Left cardiac atrium (tissue), 4 donors: Measurements from ENCODE around the gene NAA10. TPM values are rescaled to one million over a fixed set of nuclear protein-coding genes. Genes with fewer than 3 reads are reported as not detected.

Experiments used
- ATAC-seq, 2 donors: fragments of 200-7000 bp; cut with Tn5 transposase; one replicate each; pipeline ENCODE4 v1.9.1; 2020; ENCODE audit warnings: mild to moderate bottlenecking in 2 of 2, moderate library complexity in 2 of 2
- DNase-seq: peaks from one replicate; pipeline ENCODE4 v3.0.0-alpha.2; 2020
- intact Hi-C, 2 donors: fragments of 100-400 bp; cut with DNase I; formaldehyde crosslinking; loops; one replicate each; pipeline versions ENCODE4 v1.14.1 to v1.15.1; 2022 to 2023
- total RNA-seq, 2 donors: library from RNA; stranded (reverse); fragmentation: NEBNext Ultra II Directional; extraction: Animal tissue kit (Norgen Biotek cat#: 25700); gene quantifications; one replicate each; pipeline ENCODE4 v1.2.1, GENCODE V29; 2021
- donor health status: DM: no; HTN: yes; CAD: no.
- donor health status: DM: no; HTN: yes; CAD: no; lungs with severe emphysema.
- donor health status: DM: yes; HTN: yes; CAD: no.
- donor health status: Dilated cardiomyopathy.

Gene NAA10
- total RNA-seq, 2 donors from 2014 or later, result 67.4 to 81.4 TPM

GRCh38 chrX:153921511-153922446 lies 13.1 kb downstream of the NAA10 start:
- DNase-seq (peak; percentile 42), ATAC-seq (no peak)
- intact Hi-C loops, result no loop called here

- no peak for DNase-seq
- ATAC-seq, result no peak
- intact Hi-C loops, result no loop called here
These were observed 13.8 kb downstream of the NAA10 start for GRCh38 chrX:153921070-153921469.

- intact Hi-C loops, result no loop called here
- no peak for DNase-seq
- no peak for ATAC-seq
These were observed 14.3 kb downstream of the NAA10 start for GRCh38 chrX:153920546-153920945.

- DNase-seq (peak; percentile 14), ATAC-seq (no peak)
- intact Hi-C loops, result no loop called here
These were observed 15.6 kb downstream of the NAA10 start for GRCh38 chrX:153919281-153919680.

- intact Hi-C loops, result no loop called here
- DNase-seq (no peak), ATAC-seq (no peak)
These were observed 17.0 kb downstream of the NAA10 start for GRCh38 chrX:153917869-153918268.

- intact Hi-C loops, result no loop called here
- no peak for DNase-seq
- ATAC-seq, result no peak
These were observed 21.1 kb downstream of the NAA10 start for GRCh38 chrX:153913701-153914100.

GRCh38 chrX:153913211-153913610 lies 21.6 kb downstream of the NAA10 start:
- ATAC-seq (no peak), DNase-seq (no peak)
- intact Hi-C loops, result no loop called here

- intact Hi-C loops, result no loop called here
- DNase-seq, result no peak
- no peak for ATAC-seq
These were observed 23.0 kb downstream of the NAA10 start for GRCh38 chrX:153911798-153912197.

- ATAC-seq (no peak), DNase-seq (no peak)
- intact Hi-C loops, result no loop called here
These were observed 24.4 kb downstream of the NAA10 start for GRCh38 chrX:153910446-153910845.

GRCh38 chrX:153909980-153910360 lies 24.9 kb downstream of the NAA10 start:
- intact Hi-C loops, result no loop called here
- no peak for ATAC-seq
- DNase-seq, result no peak

GRCh38 chrX:153909024-153909979 lies 25.5 kb downstream of the NAA10 start:
- intact Hi-C loops, result no loop called here
- DNase-seq (no peak), ATAC-seq (no peak)

GRCh38 chrX:153908219-153908860 lies 26.5 kb downstream of the NAA10 start:
- intact Hi-C loops, result no loop called here
- no peak for ATAC-seq
- no peak for DNase-seq

- ATAC-seq (no peak), DNase-seq (no peak)
- intact Hi-C loops, result no loop called here
These were observed 27.4 kb downstream of the NAA10 start for GRCh38 chrX:153907456-153907855.

- ATAC-seq, result no peak
- intact Hi-C loops, result no loop called here
- no peak for DNase-seq
These were observed 28.5 kb downstream of the NAA10 start for GRCh38 chrX:153906126-153906917.

GRCh38 chrX:153905481-153906095 lies 29.2 kb downstream of the NAA10 start:
- DNase-seq (no peak), ATAC-seq (no peak)
- intact Hi-C loops, result no loop called here

GRCh38 chrX:153903991-153904957 lies 30.6 kb downstream of the NAA10 start, which contains the start of gene AVPR2:
Gene AVPR2, plus strand, starts transcription at chrX:153904673. Its CDS starts 473 bp downstream, at chrX:153905146.
- ATAC-seq, result peak; percentile 27 to 43
- intact Hi-C loops, result no loop called here
- DNase-seq, result no peak
